ENCODE measurements around the gene SIM1.

SIM1 gene

GRCh38 chr6:100430962-100431361 is 33.8 kb downstream of the SIM1 start:
- no peak for DNase-seq (ENCODE audit: low read depth in 3 of 3, low spot score in 1 of 3)

GRCh38 chr6:100427452-100427851 is 37.3 kb downstream of the SIM1 start:
- DNase-seq (ENCODE audit: low read depth in 3 of 3, low spot score in 1 of 3), result no peak

- DNase-seq (ENCODE audit: low read depth in 3 of 3, low spot score in 1 of 3), result no peak
These were observed 37.9 kb downstream of the SIM1 start for GRCh38 chr6:100426744-100427338.

GRCh38 chr6:100426241-100426640 is 38.5 kb downstream of the SIM1 start:
- no peak for DNase-seq (ENCODE audit: low read depth in 3 of 3, low spot score in 1 of 3)

GRCh38 chr6:100420711-100421110 is 44.0 kb downstream of the SIM1 start:
- no peak for DNase-seq (ENCODE audit: low read depth in 3 of 3, low spot score in 1 of 3)

GRCh38 chr6:100417036-100417435 is 47.7 kb downstream of the SIM1 start:
- no peak for DNase-seq (ENCODE audit: low read depth in 3 of 3, low spot score in 1 of 3)

- no peak for DNase-seq (ENCODE audit: low read depth in 3 of 3, low spot score in 1 of 3)
These were observed 49.0 kb downstream of the SIM1 start for GRCh38 chr6:100415768-100416167.

- no peak for DNase-seq (ENCODE audit: low read depth in 3 of 3, low spot score in 1 of 3)
These were observed 51.8 kb downstream of the SIM1 start for GRCh38 chr6:100412872-100413271.

- no peak for DNase-seq (ENCODE audit: low read depth in 3 of 3, low spot score in 1 of 3)
These were observed 60.7 kb downstream of the SIM1 start for GRCh38 chr6:100404051-100404450.

GRCh38 chr6:100393493-100393892 is 71.2 kb downstream of the SIM1 start:
- DNase-seq (ENCODE audit: low read depth in 3 of 3, low spot score in 1 of 3), result no peak

GRCh38 chr6:100392423-100392822 is 72.3 kb downstream of the SIM1 start:
- no peak for DNase-seq (ENCODE audit: low read depth in 3 of 3, low spot score in 1 of 3)

- DNase-seq (ENCODE audit: low read depth in 3 of 3, low spot score in 1 of 3), result no peak
These were observed 75.7 kb downstream of the SIM1 start for GRCh38 chr6:100388868-100389519.

GRCh38 chr6:100382767-100383195 is 81.9 kb downstream of the SIM1 start:
- no peak for DNase-seq (ENCODE audit: low read depth in 3 of 3, low spot score in 1 of 3)

- no peak for DNase-seq (ENCODE audit: low read depth in 3 of 3, low spot score in 1 of 3)
These were observed 82.7 kb downstream of the SIM1 start for GRCh38 chr6:100382031-100382430.

- DNase-seq (ENCODE audit: low read depth in 3 of 3, low spot score in 1 of 3), result no peak
These were observed 83.6 kb downstream of the SIM1 start for GRCh38 chr6:100381111-100381510.

GRCh38 chr6:100379386-100379785 is 85.3 kb downstream of the SIM1 start:
- no peak for DNase-seq (ENCODE audit: low read depth in 3 of 3, low spot score in 1 of 3)

GRCh38 chr6:100378576-100378975 is 86.1 kb downstream of the SIM1 start:
- no peak for DNase-seq (ENCODE audit: low read depth in 3 of 3, low spot score in 1 of 3)

GRCh38 chr6:100376103-100376502 is 88.6 kb downstream of the SIM1 start:
- no peak for DNase-seq (ENCODE audit: low read depth in 3 of 3, low spot score in 1 of 3)

GRCh38 chr6:100372326-100373091 is 92.2 kb downstream of the SIM1 start:
- no peak for DNase-seq (ENCODE audit: low read depth in 3 of 3, low spot score in 1 of 3)

- DNase-seq (ENCODE audit: low read depth in 3 of 3, low spot score in 1 of 3), result no peak
These were observed 93.1 kb downstream of the SIM1 start for GRCh38 chr6:100371591-100371990.

GRCh38 chr6:100370265-100370664 is 94.5 kb downstream of the SIM1 start:
- no peak for DNase-seq (ENCODE audit: low read depth in 3 of 3, low spot score in 1 of 3)

- no peak for DNase-seq (ENCODE audit: low read depth in 3 of 3, low spot score in 1 of 3)
These were observed 98.3 kb downstream of the SIM1 start for GRCh38 chr6:100366419-100366818.
